Progenitor cell of endocrine pancreas (in vitro differentiated cells): ENCODE results near the gene GJD3. TPM values are rescaled to one million over a fixed set of nuclear protein-coding genes. Genes with fewer than 3 reads are reported as not detected.

Experiments used
- DNase-seq: peaks from one replicate; pipeline ENCODE4 v3.0.0; 2021; ENCODE audit warnings: low spot score; ENCODE audit not compliant: unreplicated experiment
- H3K27ac Mint-ChIP-seq: 2 replicates; pipeline ENCODE4 v1.8.0; 2021; ENCODE audit warnings: mild to moderate bottlenecking, moderate library complexity, mixed read lengths
- H3K27me3 Mint-ChIP-seq: 2 replicates; pipeline ENCODE4 v1.8.0; 2021; ENCODE audit warnings: mixed read lengths
- H3K36me3 Mint-ChIP-seq: 2 replicates; pipeline ENCODE4 v1.8.0; 2022; ENCODE audit warnings: mixed read lengths; ENCODE audit not compliant: insufficient read depth
- H3K4me1 Mint-ChIP-seq: 2 replicates; pipeline ENCODE4 v1.8.0; 2021; ENCODE audit warnings: low read depth, mixed read lengths
- H3K4me3 Mint-ChIP-seq: 2 replicates; pipeline ENCODE4 v1.8.0; 2021; ENCODE audit warnings: low read depth, mild to moderate bottlenecking, moderate library complexity, mixed read lengths
- H3K9me3 Mint-ChIP-seq: 2 replicates; pipeline ENCODE4 v1.8.0; 2021; ENCODE audit warnings: low read depth, mixed read lengths
- CTCF ChIP-seq: fragments of 200-600 bp; sonication (generic); IDR thresholded peaks from one replicate; pipeline ENCODE4 v1.5.0; 2021; ENCODE audit warnings: antibody characterized with exemption, mild to moderate bottlenecking; ENCODE audit not compliant: unreplicated experiment
- total RNA-seq: library from RNA; stranded (reverse); gene quantifications from 2 replicates; pipeline ENCODE4 v1.2.1, GENCODE V29; 2021

Gene GJD3
- total RNA-seq, 1 donor from 2014 or later: not detected

- peak overlapping the region; percentile 86 for H3K4me3 Mint-ChIP-seq
- H3K36me3 Mint-ChIP-seq: no peaks in the 10 kb centered on the region
- peaks cover 64% of the 10 kb centered on the region for H3K4me1 Mint-ChIP-seq
- no peak for TF ChIP-seq CTCF
- no peaks in the 10 kb centered on the region for H3K27me3 Mint-ChIP-seq
- H3K9me3 Mint-ChIP-seq: no peaks in the 10 kb centered on the region
- H3K27ac Mint-ChIP-seq: peak overlapping the region; percentile 96
- DNase-seq: peak; percentile 84
Observed at GRCh38 chr17:40317880-40318829, 46.4 kb downstream of the GJD3 start.

GRCh38 chr17:40317345-40317873 lies 47.1 kb downstream of the GJD3 start:
- H3K27ac Mint-ChIP-seq: peak overlapping the region; percentile 87
- DNase-seq: no peak
- peak overlapping the region; percentile 86 for H3K4me3 Mint-ChIP-seq
- TF ChIP-seq CTCF: peak; percentile 55
- no peaks in the 10 kb centered on the region for H3K9me3 Mint-ChIP-seq
- no peaks in the 10 kb centered on the region for H3K27me3 Mint-ChIP-seq
- H3K4me1 Mint-ChIP-seq: peaks cover 63% of the 10 kb centered on the region
- no peaks in the 10 kb centered on the region for H3K36me3 Mint-ChIP-seq

- peak; percentile 13 for TF ChIP-seq CTCF
- DNase-seq: no peak
- H3K36me3 Mint-ChIP-seq: no peaks in the 10 kb centered on the region
- H3K27me3 Mint-ChIP-seq: no peaks in the 10 kb centered on the region
- H3K4me3 Mint-ChIP-seq: peak overlapping the region; percentile 86
- H3K9me3 Mint-ChIP-seq: no peaks in the 10 kb centered on the region
- peaks cover 62% of the 10 kb centered on the region for H3K4me1 Mint-ChIP-seq
- peak overlapping the region; percentile 87 for H3K27ac Mint-ChIP-seq
Observed at GRCh38 chr17:40316571-40317344, 47.8 kb downstream of the GJD3 start.

GRCh38 chr17:40315678-40316570 lies 48.6 kb downstream of the GJD3 start:
- DNase-seq: no peak
- Mint-ChIP-seq H3K27me3 (no peaks in the 10 kb centered on the region), H3K36me3 (no peaks in the 10 kb centered on the region), H3K4me1 (peaks cover 64% of the 10 kb centered on the region), H3K9me3 (no peaks in the 10 kb centered on the region), H3K4me3 (peak overlapping the region; percentile 50), H3K27ac (peak overlapping the region; percentile 85)
- no peak for TF ChIP-seq CTCF
